SU-DHL-6 (cell line): ENCODE data around the gene RBM19.

Experiments used
- H2AFZ ChIP-seq: fragments of 200-600 bp; sonication (generic); 2 replicates; pipeline ENCODE4 v1.6.1; 2014; ENCODE audit warnings: low read depth, mild to moderate bottlenecking, moderate library complexity, mixed read lengths, antibody characterized with exemption, low read length; ENCODE audit not compliant: severe bottlenecking
- H3F3A ChIP-seq: fragments of 200-600 bp; shearing (Covaris generic); 2 replicates; pipeline ENCODE4 v1.6.0; 2016; ENCODE audit warnings: antibody characterized with exemption, mild to moderate bottlenecking; ENCODE audit not compliant: insufficient read depth
- H3K27ac ChIP-seq: fragments of 200-600 bp; sonication (generic); 2 replicates; pipeline ENCODE4 v1.5.1; 2016; ENCODE audit warnings: low read depth, mild to moderate bottlenecking, low read length, moderate library complexity, mixed read lengths
- H3K27me3 ChIP-seq: fragments of 200-600 bp; sonication (generic), shearing (Covaris generic); 2 replicates; pipeline ENCODE4 v1.6.0; 2014; ENCODE audit warnings: mild to moderate bottlenecking, low read length
- H3K36me3 ChIP-seq: fragments of 200-600 bp; sonication (generic); 2 replicates; pipeline ENCODE4 v1.6.1; 2014; ENCODE audit warnings: mild to moderate bottlenecking, low read length, mixed read lengths
- H3K4me2 ChIP-seq: fragments of 300-600, 200-600 bp; shearing (Covaris generic), sonication (generic); 2 replicates; pipeline ENCODE4 v1.6.0; 2014; ENCODE audit warnings: low read length, low read depth, mild to moderate bottlenecking; ENCODE audit not compliant: poor library complexity, severe bottlenecking
- H3K4me3 ChIP-seq: fragments of 200-600 bp; sonication (generic); 2 replicates; pipeline ENCODE4 v1.5.1; 2014; ENCODE audit warnings: antibody characterized with exemption, low read length, mild to moderate bottlenecking, mixed read lengths; ENCODE audit not compliant: insufficient read depth, poor library complexity, severe bottlenecking
- H3K79me2 ChIP-seq: fragments of 200-600 bp; sonication (generic); 2 replicates; pipeline ENCODE4 v1.6.1; 2014; ENCODE audit warnings: mild to moderate bottlenecking, low read length, moderate library complexity; ENCODE audit not compliant: insufficient read depth
- H3K9ac ChIP-seq: fragments of 200-600 bp; sonication (generic); 2 replicates; pipeline ENCODE4 v1.7.0; 2014; ENCODE audit warnings: mild to moderate bottlenecking, low read length
- H3K9me2 ChIP-seq: fragments of 200-600 bp; sonication (generic); replicated peaks from 2 replicates; pipeline ENCODE4 v1.6.1; 2014; ENCODE audit warnings: low read length; ENCODE audit not compliant: insufficient read depth
- H3K9me3 ChIP-seq: fragments of 200-600 bp; sonication (generic); 2 replicates; pipeline ENCODE4 v1.6.1; 2014; ENCODE audit warnings: low read length, mixed read lengths; ENCODE audit not compliant: insufficient read depth
- H4K20me1 ChIP-seq: fragments of 200-600 bp; sonication (generic); 2 replicates; pipeline ENCODE4 v1.6.1; 2014; ENCODE audit warnings: low read depth, mild to moderate bottlenecking, antibody characterized with exemption, low read length, moderate library complexity, mixed read lengths
- CTCF ChIP-seq: fragments of 200-600 bp; sonication (generic); IDR thresholded peaks from one replicate; pipeline ENCODE4 v1.5.1; 2017; ENCODE audit warnings: antibody characterized with exemption, mild to moderate bottlenecking, low read length, moderate library complexity; ENCODE audit not compliant: insufficient read depth, poor library complexity, severe bottlenecking
- EZH2phosphoT487 ChIP-seq: fragments of 200-600 bp; sonication (generic), shearing (Covaris generic); conservative IDR thresholded peaks from 2 replicates; pipeline ENCODE4 v1.6.1; 2018; ENCODE audit warnings: mild to moderate bottlenecking, antibody characterized with exemption, low read length, moderate library complexity, mixed read lengths

RBM19 gene

DNA sequence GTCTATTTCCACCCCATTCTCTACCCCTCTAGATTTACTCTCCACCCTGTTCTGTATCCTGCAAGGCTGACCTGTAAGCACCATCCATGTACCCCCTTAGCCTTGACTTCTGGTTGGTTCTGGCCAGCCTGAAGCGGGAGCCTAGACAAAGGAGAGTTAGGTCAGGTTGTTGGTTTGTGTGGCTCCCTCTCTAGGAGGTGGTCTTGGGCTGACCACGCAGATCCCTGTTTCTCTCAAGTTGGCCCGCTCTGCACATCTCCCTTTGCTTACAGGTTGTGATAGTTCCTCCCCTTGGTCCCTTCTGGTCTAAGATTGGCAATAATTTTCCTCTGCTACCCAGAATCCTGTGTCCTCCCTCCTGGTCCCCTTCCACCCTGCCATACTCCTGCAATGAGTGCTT, 38.3 kb upstream of the RBM19 start:
- Histone ChIP-seq H3K9ac (no peak overlapping the region), H4K20me1 (no peaks in the 10 kb centered on the region), H3K4me2 (no peak overlapping the region), H3K36me3 (no peaks in the 10 kb centered on the region), H3K27me3 (no peaks in the 10 kb centered on the region), H3K27ac (no peak overlapping the region), H3K4me3 (no peak overlapping the region), H3K79me2 (no peaks in the 10 kb centered on the region), H3K9me3 (no peaks in the 10 kb centered on the region), H2AFZ (no peak overlapping the region), H3K9me2 (no peaks in the 10 kb centered on the region), H3F3A (no peaks in the 10 kb centered on the region)
- TF ChIP-seq EZH2phosphoT487: no peak
- no peak for TF ChIP-seq CTCF

GRCh38 chr12:114003286-114003685, 37.2 kb upstream of the RBM19 start:
- Histone ChIP-seq H4K20me1 (no peaks in the 10 kb centered on the region), H3K36me3 (no peaks in the 10 kb centered on the region), H3K27me3 (no peaks in the 10 kb centered on the region), H3K9me3 (no peaks in the 10 kb centered on the region), H3K9me2 (no peaks in the 10 kb centered on the region), H3K4me3 (no peak overlapping the region), H3K9ac (no peak overlapping the region), H3K4me2 (no peak overlapping the region), H3K27ac (no peak overlapping the region), H3F3A (no peaks in the 10 kb centered on the region), H3K79me2 (no peaks in the 10 kb centered on the region), H2AFZ (no peak overlapping the region)
- TF ChIP-seq CTCF: no peak
- TF ChIP-seq EZH2phosphoT487: no peak

DNA sequence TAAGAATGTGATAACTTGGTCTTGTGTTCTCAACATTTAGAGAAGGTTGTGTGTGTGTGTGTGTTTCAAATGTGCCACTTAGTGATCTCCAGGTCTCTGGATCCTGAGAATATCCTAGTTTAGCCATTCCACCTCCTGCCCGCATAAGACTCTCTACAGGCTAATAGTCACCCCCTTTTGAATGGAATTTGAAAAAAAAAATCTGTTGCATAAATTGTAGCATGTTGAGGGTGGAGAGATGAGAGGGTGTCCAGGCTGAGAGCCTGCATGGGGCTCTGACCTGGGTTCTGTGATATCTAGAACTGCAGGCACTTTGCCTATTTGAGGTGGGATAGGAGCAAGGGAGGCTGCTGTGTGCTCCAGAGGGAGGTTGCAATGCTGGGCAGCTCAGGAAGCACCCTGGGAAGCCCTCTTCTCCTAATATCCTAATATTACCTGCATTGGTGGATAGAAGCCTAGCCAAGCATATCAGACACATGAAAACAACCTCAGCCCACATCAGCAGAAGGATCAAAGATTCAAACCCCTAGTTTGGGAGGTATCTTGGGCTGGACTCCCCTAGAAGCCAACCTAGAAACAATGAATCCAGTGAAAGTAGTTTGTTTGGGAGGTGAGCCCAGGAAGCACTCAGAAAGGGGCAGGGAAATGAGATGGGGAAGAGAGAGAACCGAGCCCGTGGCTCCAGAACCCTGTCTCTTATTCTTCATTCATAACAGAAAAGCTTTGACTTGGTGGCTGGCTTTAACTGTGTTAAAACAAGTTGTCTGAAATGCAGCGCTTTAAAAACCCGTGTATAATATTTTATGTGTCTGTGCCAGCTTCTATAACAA, 35.6 kb upstream of the RBM19 start:
- no peak overlapping the region for H3K4me2 ChIP-seq
- H3K27me3 ChIP-seq: no peaks in the 10 kb centered on the region
- H3K36me3 ChIP-seq: no peaks in the 10 kb centered on the region
- no peaks in the 10 kb centered on the region for H3K9me2 ChIP-seq
- no peak overlapping the region for H3K27ac ChIP-seq
- no peaks in the 10 kb centered on the region for H3F3A ChIP-seq
- H3K9me3 ChIP-seq: no peaks in the 10 kb centered on the region
- H3K79me2 ChIP-seq: no peaks in the 10 kb centered on the region
- H3K4me3 ChIP-seq: no peak overlapping the region
- TF ChIP-seq CTCF: no peak
- no peak for TF ChIP-seq EZH2phosphoT487
- no peaks in the 10 kb centered on the region for H4K20me1 ChIP-seq
- no peak overlapping the region for H3K9ac ChIP-seq
- H2AFZ ChIP-seq: no peak overlapping the region
